Body of pancreas (tissue), 4 donors: ENCODE measurements around the gene TOB1.

Source experiments
- POLR2A ChIP-seq, 3 donors: fragments of 450-650 bp; IDR thresholded peaks; one replicate each; pipeline ENCODE4 v1.6.1; 2016; ENCODE audit warnings: antibody characterized with exemption in 3 of 3, mild to moderate bottlenecking in 2 of 3
- TF ChIP-seq, protein P1 (sequence below), 7 experiments: fragments of 450-650 bp in 4 of 7; fragments of 200-600 bp in 3 of 7; sonication (generic) in 3 of 7; IDR thresholded peaks; one replicate each; pipeline ENCODE4 v1.5.1; 2016 to 2019; ENCODE audit warnings: antibody characterized with exemption in 7 of 7

DNA sequence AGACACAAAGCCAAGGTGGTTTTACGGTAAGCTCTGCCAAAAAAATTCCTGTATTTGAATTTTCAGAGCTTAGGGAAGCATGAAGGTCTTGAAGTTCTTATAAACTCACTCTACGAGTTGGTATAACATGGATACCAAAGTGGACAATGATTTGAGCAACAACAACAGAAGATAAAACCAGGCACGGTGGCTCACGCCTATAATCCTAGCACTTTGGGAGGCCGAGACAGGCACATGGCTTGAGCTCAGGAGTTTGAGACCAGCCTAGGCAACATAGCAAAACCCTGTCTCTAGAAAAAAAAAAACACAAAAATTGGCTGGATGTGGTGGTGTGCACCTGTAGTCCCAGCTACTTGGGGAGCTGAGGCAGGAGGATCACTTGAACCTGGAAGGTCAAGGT is 12.9 kb upstream of the TOB1 start:
- no peak for TF ChIP-seq POLR2A (IDR thresholded peaks at IDR 0.05)
- TF ChIP-seq, protein P1, sequence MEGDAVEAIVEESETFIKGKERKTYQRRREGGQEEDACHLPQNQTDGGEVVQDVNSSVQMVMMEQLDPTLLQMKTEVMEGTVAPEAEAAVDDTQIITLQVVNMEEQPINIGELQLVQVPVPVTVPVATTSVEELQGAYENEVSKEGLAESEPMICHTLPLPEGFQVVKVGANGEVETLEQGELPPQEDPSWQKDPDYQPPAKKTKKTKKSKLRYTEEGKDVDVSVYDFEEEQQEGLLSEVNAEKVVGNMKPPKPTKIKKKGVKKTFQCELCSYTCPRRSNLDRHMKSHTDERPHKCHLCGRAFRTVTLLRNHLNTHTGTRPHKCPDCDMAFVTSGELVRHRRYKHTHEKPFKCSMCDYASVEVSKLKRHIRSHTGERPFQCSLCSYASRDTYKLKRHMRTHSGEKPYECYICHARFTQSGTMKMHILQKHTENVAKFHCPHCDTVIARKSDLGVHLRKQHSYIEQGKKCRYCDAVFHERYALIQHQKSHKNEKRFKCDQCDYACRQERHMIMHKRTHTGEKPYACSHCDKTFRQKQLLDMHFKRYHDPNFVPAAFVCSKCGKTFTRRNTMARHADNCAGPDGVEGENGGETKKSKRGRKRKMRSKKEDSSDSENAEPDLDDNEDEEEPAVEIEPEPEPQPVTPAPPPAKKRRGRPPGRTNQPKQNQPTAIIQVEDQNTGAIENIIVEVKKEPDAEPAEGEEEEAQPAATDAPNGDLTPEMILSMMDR (IDR thresholded peaks at IDR 0.05), result no peak
